Measurements from ENCODE around the gene STMN1. TPM values are rescaled to one million over a fixed set of nuclear protein-coding genes. Genes with fewer than 3 reads are reported as not detected.

The STMN1 gene
- total and polyA plus RNA-seq, 9 of the 15 experiments (the other 6 are each of a cell fraction or from before 2014, with no cell fraction given), result 269 to 2,153 (median 595) TPM

GRCh38 chr1:25861316-25862286, 44.6 kb downstream of the STMN1 start (continued):
- TF ChIP-seq, protein P1, sequence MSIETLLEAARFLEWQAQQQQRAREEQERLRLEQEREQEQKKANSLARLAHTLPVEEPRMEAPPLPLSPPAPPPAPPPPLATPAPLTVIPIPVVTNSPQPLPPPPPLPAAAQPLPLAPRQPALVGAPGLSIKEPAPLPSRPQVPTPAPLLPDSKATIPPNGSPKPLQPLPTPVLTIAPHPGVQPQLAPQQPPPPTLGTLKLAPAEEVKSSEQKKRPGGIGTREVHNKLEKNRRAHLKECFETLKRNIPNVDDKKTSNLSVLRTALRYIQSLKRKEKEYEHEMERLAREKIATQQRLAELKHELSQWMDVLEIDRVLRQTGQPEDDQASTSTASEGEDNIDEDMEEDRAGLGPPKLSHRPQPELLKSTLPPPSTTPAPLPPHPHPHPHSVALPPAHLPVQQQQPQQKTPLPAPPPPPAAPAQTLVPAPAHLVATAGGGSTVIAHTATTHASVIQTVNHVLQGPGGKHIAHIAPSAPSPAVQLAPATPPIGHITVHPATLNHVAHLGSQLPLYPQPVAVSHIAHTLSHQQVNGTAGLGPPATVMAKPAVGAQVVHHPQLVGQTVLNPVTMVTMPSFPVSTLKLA (conservative IDR thresholded peaks at IDR 0.05), result peak in 1 of 2 experiments; percentile 53; a peak in 1 of 4 replicates
- TF ChIP-seq MGA (IDR thresholded peaks at IDR 0.05) (no peak), ZBTB26 (CRISPR knock-in tag; IDR thresholded peaks at IDR 0.05) (no peak), CBX5 (IDR thresholded peaks at IDR 0.05; ENCODE audit: borderline replicate concordance, low read depth) (no peak), ZNF24 (IDR thresholded peaks at IDR 0.05) (no peak), ZNF75A (CRISPR knock-in tag; IDR thresholded peaks at IDR 0.05) (no peak), KLF13 (tag; IDR thresholded peaks at IDR 0.05; ENCODE audit: borderline replicate concordance, low read depth) (no peak), IFI16 (CRISPR knock-in tag; IDR thresholded peaks at IDR 0.05) (no peak), CBX1 (IDR thresholded peaks at IDR 0.05; ENCODE audit: low read depth) (no peak)
- TF ChIP-seq, protein P2, sequence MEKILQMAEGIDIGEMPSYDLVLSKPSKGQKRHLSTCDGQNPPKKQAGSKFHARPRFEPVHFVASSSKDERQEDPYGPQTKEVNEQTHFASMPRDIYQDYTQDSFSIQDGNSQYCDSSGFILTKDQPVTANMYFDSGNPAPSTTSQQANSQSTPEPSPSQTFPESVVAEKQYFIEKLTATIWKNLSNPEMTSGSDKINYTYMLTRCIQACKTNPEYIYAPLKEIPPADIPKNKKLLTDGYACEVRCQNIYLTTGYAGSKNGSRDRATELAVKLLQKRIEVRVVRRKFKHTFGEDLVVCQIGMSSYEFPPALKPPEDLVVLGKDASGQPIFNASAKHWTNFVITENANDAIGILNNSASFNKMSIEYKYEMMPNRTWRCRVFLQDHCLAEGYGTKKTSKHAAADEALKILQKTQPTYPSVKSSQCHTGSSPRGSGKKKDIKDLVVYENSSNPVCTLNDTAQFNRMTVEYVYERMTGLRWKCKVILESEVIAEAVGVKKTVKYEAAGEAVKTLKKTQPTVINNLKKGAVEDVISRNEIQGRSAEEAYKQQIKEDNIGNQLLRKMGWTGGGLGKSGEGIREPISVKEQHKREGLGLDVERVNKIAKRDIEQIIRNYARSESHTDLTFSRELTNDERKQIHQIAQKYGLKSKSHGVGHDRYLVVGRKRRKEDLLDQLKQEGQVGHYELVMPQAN (IDR thresholded peaks at IDR 0.05; ENCODE audit: borderline replicate concordance), result peak; percentile 53; the same call in 1 of the 2 replicates
